OCI-LY7 (cell line): ENCODE results near the gene SEPTIN12. TPM values are rescaled to one million over a fixed set of nuclear protein-coding genes. Genes with fewer than 3 reads are reported as not detected.

Source experiments
- BruUV-seq: library from RNA; stranded (reverse); fragments of 400-500 nt; replicated peaks from 2 replicates; lab custom pipeline; 2021; lab: Mats Ljungman, UMichigan
- CTCF ChIA-PET: fragments of 300-600 bp; sonication (Branson Sonifier 250); formaldehyde crosslinking; loops from one replicate; lab custom pipeline; 2022; ENCODE audit warnings: antibody characterized with exemption; ENCODE audit not compliant: unreplicated experiment; lab: Charles Lee
- POLR2A ChIA-PET: fragments of 300-600 bp; sonication (Branson Sonifier 250); formaldehyde crosslinking; loops from one replicate; lab custom pipeline; 2022; ENCODE audit warnings: antibody characterized with exemption; lab: Charles Lee
- DNase-seq: peaks from one replicate; pipeline ENCODE4 v3.0.0-alpha.2; 2015; ENCODE audit warnings: low spot score
- H2AFZ ChIP-seq: fragments of 200-600 bp; sonication (generic), shearing (Covaris generic); 2 replicates; pipeline ENCODE4 v1.6.1; 2014; ENCODE audit warnings: mild to moderate bottlenecking, antibody characterized with exemption, low read length, moderate library complexity
- H3K27ac ChIP-seq: fragments of 200-600 bp; sonication (generic); 2 replicates; pipeline ENCODE4 v1.5.1; 2014; ENCODE audit warnings: mixed run types, low read depth, mild to moderate bottlenecking, moderate library complexity, low read length, inconsistent platforms; ENCODE audit not compliant: poor library complexity, severe bottlenecking
- H3K36me3 ChIP-seq: fragments of 200-600 bp; sonication (generic); 2 replicates; pipeline ENCODE4 v1.6.1; 2014; ENCODE audit warnings: mild to moderate bottlenecking, antibody characterized with exemption, low read length, moderate library complexity, mixed read lengths; ENCODE audit not compliant: insufficient read depth
- H3K4me1 ChIP-seq: fragments of 200-600 bp; sonication (generic); 2 replicates; pipeline ENCODE4 v1.5.1; 2014; ENCODE audit warnings: mild to moderate bottlenecking, low read length; ENCODE audit not compliant: insufficient read depth, poor library complexity, severe bottlenecking
- H3K4me2 ChIP-seq: fragments of 200-600 bp; sonication (generic); 2 replicates; pipeline ENCODE4 v1.6.1; 2014; ENCODE audit warnings: mild to moderate bottlenecking, low read length
- H3K4me3 ChIP-seq: fragments of 200-600 bp; sonication (generic); 2 replicates; pipeline ENCODE4 v1.5.1; 2014; ENCODE audit warnings: mild to moderate bottlenecking, low read depth, low read length; ENCODE audit not compliant: poor library complexity, severe bottlenecking
- H3K79me2 ChIP-seq: fragments of 200-600 bp; sonication (generic); 2 replicates; pipeline ENCODE4 v1.6.1; 2016; ENCODE audit warnings: low read depth, mild to moderate bottlenecking, low read length, moderate library complexity, mixed read lengths; ENCODE audit not compliant: insufficient read depth
- H3K9me2 ChIP-seq: fragments of 200-600 bp; sonication (generic); 2 replicates; pipeline ENCODE4 v1.6.1; 2016; ENCODE audit warnings: mild to moderate bottlenecking, low read length, mixed read lengths; ENCODE audit not compliant: insufficient read depth
- H3K9me3 ChIP-seq: fragments of 200-600 bp; sonication (generic); 2 replicates; pipeline ENCODE4 v1.6.1; 2014; ENCODE audit warnings: mild to moderate bottlenecking, mixed run types, low read length, mixed read lengths
- H4K20me1 ChIP-seq: fragments of 200-600 bp; sonication (generic); 2 replicates; pipeline ENCODE4 v1.6.1; 2014; ENCODE audit warnings: mild to moderate bottlenecking, antibody characterized with exemption, low read length, moderate library complexity, mixed read lengths; ENCODE audit not compliant: insufficient read depth
- EZH2phosphoT487 ChIP-seq: fragments of 200-600 bp; sonication (generic); IDR thresholded peaks from 2 replicates; pipeline ENCODE4 v1.6.1; 2018; ENCODE audit warnings: low read depth, borderline replicate concordance, mild to moderate bottlenecking, mixed run types, antibody characterized with exemption, low read length, moderate library complexity, mixed read lengths
- intact Hi-C: fragments of 100-400 bp; cut with micrococcal nuclease; formaldehyde crosslinking; loops from one replicate; pipeline ENCODE4 v1.10.0; 2022; ENCODE audit not compliant: unreplicated experiment
- total RNA-seq, 2 experiments: library from RNA; depleted of rRNA in 1 of 2; stranded (reverse); fragments of >200 nt in 1 of 2; shearing (Covaris generic) in 1 of 2; gene quantifications; 2 replicates each; pipeline ENCODE4 v1.2.3, GENCODE V29; 2014 to 2022
- TF ChIP-seq, protein P1 (sequence below): fragments of 200-600 bp; sonication (generic); conservative IDR thresholded peaks from 2 replicates; pipeline ENCODE4 v1.5.1; 2014; ENCODE audit warnings: mild to moderate bottlenecking, antibody characterized with exemption, low read length, moderate library complexity, mixed read lengths

The SEPTIN12 gene
- total RNA-seq, 2 experiments from 2014 or later: not detected

DNA sequence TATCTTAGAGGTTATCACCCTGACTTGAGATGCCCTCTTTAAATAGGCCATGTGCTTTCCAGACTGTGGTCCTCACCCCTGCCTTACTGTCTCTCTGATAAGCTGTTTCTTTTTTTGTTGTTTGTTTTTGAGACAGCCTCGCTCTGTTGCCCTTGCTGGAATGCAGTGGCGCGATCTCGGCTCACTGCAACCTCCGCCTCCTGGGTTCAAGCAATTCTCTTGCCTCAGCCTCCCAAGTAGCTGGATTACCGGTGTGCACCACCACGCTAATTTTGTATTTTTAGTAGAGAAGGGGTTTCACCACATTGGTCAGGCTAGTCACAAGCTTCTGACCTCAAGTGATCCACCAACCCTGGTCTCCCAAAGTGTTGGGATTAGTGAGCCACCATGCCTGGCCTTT lies 765 bp upstream of the SEPTIN12 start:
- Histone ChIP-seq H3K36me3 (no peaks in the 10 kb centered on the region), H3K9me3 (no peaks in the 10 kb centered on the region), H3K4me3 (no peak overlapping the region), H2AFZ (no peak overlapping the region), H3K79me2 (no peaks in the 10 kb centered on the region), H4K20me1 (no peaks in the 10 kb centered on the region), H3K4me1 (no peaks in the 10 kb centered on the region), H3K9me2 (no peaks in the 10 kb centered on the region), H3K27ac (no peak overlapping the region), H3K4me2 (no peak overlapping the region)
- ChIA-PET POLR2A (no interaction called here), CTCF (no interaction called here)
- BruUV-seq: no TSS peak
- intact Hi-C loops: no loop called here
- no peak for DNase-seq
- TF ChIP-seq, protein P1, sequence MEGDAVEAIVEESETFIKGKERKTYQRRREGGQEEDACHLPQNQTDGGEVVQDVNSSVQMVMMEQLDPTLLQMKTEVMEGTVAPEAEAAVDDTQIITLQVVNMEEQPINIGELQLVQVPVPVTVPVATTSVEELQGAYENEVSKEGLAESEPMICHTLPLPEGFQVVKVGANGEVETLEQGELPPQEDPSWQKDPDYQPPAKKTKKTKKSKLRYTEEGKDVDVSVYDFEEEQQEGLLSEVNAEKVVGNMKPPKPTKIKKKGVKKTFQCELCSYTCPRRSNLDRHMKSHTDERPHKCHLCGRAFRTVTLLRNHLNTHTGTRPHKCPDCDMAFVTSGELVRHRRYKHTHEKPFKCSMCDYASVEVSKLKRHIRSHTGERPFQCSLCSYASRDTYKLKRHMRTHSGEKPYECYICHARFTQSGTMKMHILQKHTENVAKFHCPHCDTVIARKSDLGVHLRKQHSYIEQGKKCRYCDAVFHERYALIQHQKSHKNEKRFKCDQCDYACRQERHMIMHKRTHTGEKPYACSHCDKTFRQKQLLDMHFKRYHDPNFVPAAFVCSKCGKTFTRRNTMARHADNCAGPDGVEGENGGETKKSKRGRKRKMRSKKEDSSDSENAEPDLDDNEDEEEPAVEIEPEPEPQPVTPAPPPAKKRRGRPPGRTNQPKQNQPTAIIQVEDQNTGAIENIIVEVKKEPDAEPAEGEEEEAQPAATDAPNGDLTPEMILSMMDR: no peak
- TF ChIP-seq EZH2phosphoT487: no peak

DNA sequence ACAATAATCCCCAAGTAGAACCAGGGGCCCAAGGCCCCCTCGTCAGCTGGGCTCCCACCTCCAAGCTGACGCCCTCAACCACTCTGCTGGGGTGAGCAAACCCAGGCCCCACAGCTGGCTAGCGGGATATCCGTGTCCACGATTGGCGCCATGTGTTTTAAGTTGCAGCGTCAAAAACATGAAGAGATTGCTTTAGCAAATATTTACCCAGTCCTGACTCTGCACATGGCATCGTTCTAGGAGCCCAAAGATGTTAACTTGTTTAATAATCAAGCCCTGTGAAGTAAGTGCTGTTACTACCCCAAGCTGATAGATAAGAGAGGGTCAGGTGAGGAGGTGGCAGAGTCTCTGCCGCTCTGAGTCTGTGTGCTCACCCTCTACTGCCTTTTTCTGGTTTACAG lies 344 bp upstream of the SEPTIN12 start:
- Histone ChIP-seq H3K79me2 (no peaks in the 10 kb centered on the region), H3K4me1 (no peaks in the 10 kb centered on the region), H3K9me3 (no peaks in the 10 kb centered on the region), H3K4me3 (no peak overlapping the region), H3K4me2 (no peak overlapping the region), H3K9me2 (no peaks in the 10 kb centered on the region), H3K36me3 (no peaks in the 10 kb centered on the region), H4K20me1 (no peaks in the 10 kb centered on the region), H2AFZ (no peak overlapping the region), H3K27ac (no peak overlapping the region)
- TF ChIP-seq, protein P1: no peak
- TF ChIP-seq EZH2phosphoT487: no peak
- intact Hi-C loops: no loop called here
- no TSS peak for BruUV-seq
- no peak for DNase-seq
- ChIA-PET CTCF (interaction anchor here (0.6 kb wide), 1 partner anchor 53 kb away, joined by 3 read pairs; no protein-coding TSS in a partner anchor), POLR2A (no interaction called here)

DNA sequence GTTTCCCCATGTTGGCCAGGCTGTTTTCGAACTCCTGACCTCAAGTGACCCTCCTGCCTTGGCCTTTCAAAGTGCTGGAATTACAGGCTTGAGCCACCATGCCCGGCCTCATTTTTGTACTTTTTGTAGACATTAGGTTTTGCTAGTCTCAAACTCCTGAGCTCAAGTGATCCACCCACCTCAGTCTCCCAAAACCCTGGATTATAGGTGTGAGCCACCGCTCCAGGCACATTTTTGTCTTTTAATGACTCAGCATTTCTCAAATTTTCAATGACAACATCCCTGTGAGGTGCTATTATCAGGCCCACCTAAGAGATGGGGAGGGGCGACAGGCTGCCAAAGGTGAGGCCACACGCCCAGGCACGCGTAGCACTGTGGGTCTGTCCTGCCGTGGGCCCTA lies 1.1 kb downstream of the SEPTIN12 start:
- no peaks in the 10 kb centered on the region for H3K9me3 ChIP-seq
- H3K27ac ChIP-seq: no peak overlapping the region
- no peak overlapping the region for H3K4me3 ChIP-seq
- CTCF ChIA-PET: no interaction called here
- TF ChIP-seq, protein P1: no peak
- no peak for TF ChIP-seq EZH2phosphoT487
- no TSS peak for BruUV-seq
- H3K4me1 ChIP-seq: no peaks in the 10 kb centered on the region
- no peaks in the 10 kb centered on the region for H4K20me1 ChIP-seq
- H2AFZ ChIP-seq: no peak overlapping the region
- H3K79me2 ChIP-seq: no peaks in the 10 kb centered on the region
- no peak overlapping the region for H3K4me2 ChIP-seq
- POLR2A ChIA-PET: interaction anchor here (1.4 kb wide), 1 partner anchor 53 kb away, joined by 3 read pairs; the partner anchor contains the start of genes ANKS3 and DNAAF8
- intact Hi-C loops: no loop called here
- no peaks in the 10 kb centered on the region for H3K36me3 ChIP-seq
- H3K9me2 ChIP-seq: no peaks in the 10 kb centered on the region
- DNase-seq: no peak
